H9 (cell line): ENCODE measurements around the gene CADM3. TPM values are rescaled to one million over a fixed set of nuclear protein-coding genes. Genes with fewer than 3 reads are reported as not detected.

Source experiments
- DNase-seq: peaks from one replicate; pipeline ENCODE4 v3.0.0-alpha.2; 2017
- H2AFZ ChIP-seq: one replicate; pipeline ENCODE4 v1.6.1; 2013; ENCODE audit warnings: mild to moderate bottlenecking, low read length, control low read depth, moderate library complexity
- H2AK5ac ChIP-seq: 2 replicates; pipeline ENCODE4 v1.6.1; 2013; ENCODE audit warnings: low read length, control low read depth, mixed read lengths; ENCODE audit not compliant: insufficient read length
- H2BK120ac ChIP-seq: one replicate; pipeline ENCODE4 v1.6.1; 2013; ENCODE audit warnings: low read depth, mild to moderate bottlenecking, low read length, control low read depth, inconsistent platforms; ENCODE audit not compliant: poor library complexity, severe bottlenecking
- H2BK12ac ChIP-seq: 2 replicates; pipeline ENCODE4 v1.6.1; 2013; ENCODE audit warnings: low read length, control low read depth, mixed read lengths, low read depth; ENCODE audit not compliant: insufficient read length
- H2BK15ac ChIP-seq: 2 replicates; pipeline ENCODE4 v1.6.1; 2013; ENCODE audit warnings: low read depth, low read length, control low read depth
- H2BK20ac ChIP-seq: one replicate; pipeline ENCODE4 v1.6.1; 2013; ENCODE audit warnings: low read depth, mild to moderate bottlenecking, low read length, control low read depth, inconsistent platforms; ENCODE audit not compliant: poor library complexity, severe bottlenecking
- H2BK5ac ChIP-seq: 2 replicates; pipeline ENCODE4 v1.6.1; 2013; ENCODE audit warnings: low read length, control low read depth, mixed read lengths; ENCODE audit not compliant: insufficient read length
- H3K14ac ChIP-seq: 2 replicates; pipeline ENCODE4 v1.6.1; 2013; ENCODE audit warnings: low read length, control low read depth; ENCODE audit not compliant: insufficient read depth
- H3K18ac ChIP-seq: 2 replicates; pipeline ENCODE4 v1.6.1; 2013; ENCODE audit warnings: low read depth, mild to moderate bottlenecking, mixed read lengths, low read length, control low read depth; ENCODE audit not compliant: insufficient read length
- H3K23ac ChIP-seq: 2 replicates; pipeline ENCODE4 v1.6.1; 2013; ENCODE audit warnings: low read length, control low read depth, mixed read lengths, low read depth; ENCODE audit not compliant: insufficient read length
- H3K23me2 ChIP-seq: 2 replicates; pipeline ENCODE4 v1.6.1; 2013; ENCODE audit warnings: low read depth, mild to moderate bottlenecking, mixed read lengths, low read length, control low read depth; ENCODE audit not compliant: insufficient read length, poor library complexity, severe bottlenecking
- H3K27ac ChIP-seq: 2 replicates; pipeline ENCODE4 v1.5.1; 2013; ENCODE audit warnings: low read length, control low read depth, mixed read lengths, low read depth; ENCODE audit not compliant: insufficient read length
- H3K27me3 ChIP-seq: 2 replicates; pipeline ENCODE4 v1.6.1; 2013; ENCODE audit warnings: low read length, control low read depth, inconsistent platforms; ENCODE audit not compliant: insufficient read depth
- H3K4ac ChIP-seq: 2 replicates; pipeline ENCODE4 v1.6.1; 2013; ENCODE audit warnings: low read depth, mild to moderate bottlenecking, control low read depth, inconsistent platforms, low read length, moderate library complexity
- H3K4me1 ChIP-seq: 2 replicates; pipeline ENCODE4 v1.6.1; 2013; ENCODE audit warnings: low read length, control low read depth, inconsistent platforms; ENCODE audit not compliant: insufficient read depth
- H3K4me2 ChIP-seq: 2 replicates; pipeline ENCODE4 v1.6.1; 2013; ENCODE audit warnings: low read length, control low read depth, mixed read lengths; ENCODE audit not compliant: insufficient read length, insufficient read depth
- H3K56ac ChIP-seq: 2 replicates; pipeline ENCODE4 v1.6.1; 2013; ENCODE audit warnings: low read depth, mild to moderate bottlenecking, mixed read lengths, low read length, control low read depth; ENCODE audit not compliant: insufficient read length
- H3K79me1 ChIP-seq: 2 replicates; pipeline ENCODE4 v1.6.1; 2013; ENCODE audit warnings: low read depth, mild to moderate bottlenecking, moderate library complexity, low read length, control low read depth, inconsistent platforms; ENCODE audit not compliant: insufficient read depth, poor library complexity, severe bottlenecking
- H3K79me2 ChIP-seq: 2 replicates; pipeline ENCODE4 v1.6.1; 2013; ENCODE audit warnings: low read length, control low read depth, inconsistent platforms; ENCODE audit not compliant: insufficient read depth
- H3K9ac ChIP-seq: 2 replicates; pipeline ENCODE4 v1.6.1; 2013; ENCODE audit warnings: low read length, control low read depth, mixed read lengths; ENCODE audit not compliant: insufficient read length; ENCODE audit errors: extremely low read depth
- H3K9me3 ChIP-seq: one replicate; pipeline ENCODE4 v1.6.1; 2013; ENCODE audit warnings: low read depth, low read length, inconsistent platforms; ENCODE audit not compliant: control insufficient read depth
- H3T11ph ChIP-seq: one replicate; pipeline ENCODE4 v1.6.1; 2013; ENCODE audit warnings: mild to moderate bottlenecking, low read length, control low read depth, inconsistent platforms
- H4K20me1 ChIP-seq: one replicate; pipeline ENCODE4 v1.6.1; 2013; ENCODE audit not compliant: control insufficient read depth, insufficient read length, insufficient read depth
- H4K5ac ChIP-seq: 2 replicates; pipeline ENCODE4 v1.6.1; 2013; ENCODE audit warnings: low read depth, mild to moderate bottlenecking, mixed read lengths, low read length, control low read depth; ENCODE audit not compliant: insufficient read length
- H4K8ac ChIP-seq: replicated peaks from 2 replicates; pipeline ENCODE4 v1.6.1; 2013; ENCODE audit warnings: low read length, control low read depth, mixed read lengths, low read depth; ENCODE audit not compliant: insufficient read length
- H4K91ac ChIP-seq: 2 replicates; pipeline ENCODE4 v1.6.1; 2013; ENCODE audit warnings: low read depth, mild to moderate bottlenecking, moderate library complexity, mixed read lengths, low read length, control low read depth; ENCODE audit not compliant: insufficient read length
- H3K27ac Mint-ChIP-seq, 3 experiments: 2 replicates in 2 of 3; 3 replicates in 1 of 3; pipeline ENCODE4 v1.8.0; 2020 to 2021; ENCODE audit warnings: mixed read lengths in 3 of 3, mild to moderate bottlenecking in 1 of 3, moderate library complexity in 1 of 3
- H3K27me3 Mint-ChIP-seq: 2 replicates; pipeline ENCODE4 v1.8.0; 2021; ENCODE audit warnings: low read depth, mild to moderate bottlenecking, moderate library complexity, mixed read lengths
- H3K36me3 Mint-ChIP-seq, 3 experiments: 2 replicates in 2 of 3; 3 replicates in 1 of 3; pipeline ENCODE4 v1.8.0; 2020 to 2021; ENCODE audit warnings: low read depth in 3 of 3, mixed read lengths in 3 of 3; ENCODE audit not compliant: insufficient read depth in 1 of 3
- H3K4me1 Mint-ChIP-seq, 2 experiments: 2 replicates each; pipeline ENCODE4 v1.8.0; 2020; ENCODE audit warnings: mixed read lengths in 2 of 2
- H3K4me3 Mint-ChIP-seq, 2 experiments: 2 replicates in 1 of 2; 3 replicates in 1 of 2; pipeline ENCODE4 v1.8.0; 2020 to 2021; ENCODE audit warnings: mild to moderate bottlenecking in 2 of 2, mixed read lengths in 2 of 2, moderate library complexity in 1 of 2
- H3K9me3 Mint-ChIP-seq, 2 experiments: 2 replicates in 1 of 2; 3 replicates in 1 of 2; pipeline ENCODE4 v1.8.0; 2020; ENCODE audit warnings: mild to moderate bottlenecking in 2 of 2, mixed read lengths in 2 of 2, moderate library complexity in 1 of 2
- WGBS: extraction: QIAGEN DNeasy Blood & Tissue Kit; methylation state at CpG from one replicate; pipeline ENCODE4 v1.1.7; 2013; ENCODE audit warnings: missing lambda C conversion rate, low lambda C conversion rate, mixed read lengths; ENCODE audit not compliant: insufficient read length; ENCODE audit errors: extremely low coverage; 5-methylcytosine and 5-hydroxymethylcytosine counted together
- total RNA-seq: library from RNA; stranded (reverse); gene quantifications from 2 replicates; pipeline ENCODE4 v1.2.1, GENCODE V29; 2021
- TF ChIP-seq, protein P1 (sequence below): fragments of 200-600 bp; sonication (generic); conservative IDR thresholded peaks from 3 replicates; pipeline ENCODE4 v1.8.0; 2021; ENCODE audit warnings: antibody characterized with exemption, mild to moderate bottlenecking

Gene CADM3
- total RNA-seq, 1 experiment from 2014 or later = 5.6 TPM

DNA sequence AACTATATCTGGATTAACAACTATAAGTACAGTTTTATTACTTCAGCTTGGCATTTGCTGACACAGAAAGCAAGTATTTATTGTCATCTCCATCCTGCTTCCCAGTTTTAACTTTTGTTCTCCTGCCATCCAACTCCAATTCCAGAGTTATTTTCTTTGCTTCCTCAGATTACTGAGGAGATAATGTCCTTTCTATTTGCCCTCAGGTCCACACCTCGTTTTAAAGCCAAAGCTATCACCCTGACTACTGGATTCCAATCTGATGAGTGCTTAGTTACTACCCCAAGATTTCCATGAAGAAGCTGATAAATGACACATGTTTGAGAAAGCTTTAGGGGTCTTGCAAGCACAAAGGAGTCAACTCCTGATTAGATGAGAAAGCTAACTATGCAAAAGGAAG lies 58.5 kb downstream of the CADM3 start:
- Histone ChIP-seq H2BK120ac (no peak overlapping the region), H3K4me1 (no peaks in the 10 kb centered on the region), H3K23me2 (no peaks in the 10 kb centered on the region), H3K18ac (no peak overlapping the region), H3K4ac (no peak overlapping the region), H4K5ac (no peak overlapping the region), H3K14ac (no peak overlapping the region), H3T11ph (no peak overlapping the region), H4K8ac (no peak overlapping the region), H2BK12ac (no peak overlapping the region), H3K79me1 (no peaks in the 10 kb centered on the region), H2AFZ (no peak overlapping the region), H3K9me3 (no peaks in the 10 kb centered on the region), H2BK15ac (no peak overlapping the region), H2AK5ac (no peak overlapping the region), H3K23ac (no peak overlapping the region), H3K27me3 (no peaks in the 10 kb centered on the region), H3K27ac (no peak overlapping the region), H3K4me2 (no peak overlapping the region), H2BK20ac (no peak overlapping the region), H3K9ac (no peak overlapping the region), H4K20me1 (no peaks in the 10 kb centered on the region), H3K79me2 (no peaks in the 10 kb centered on the region), H2BK5ac (no peak overlapping the region), H3K56ac (no peak overlapping the region), H4K91ac (no peak overlapping the region)
- TF ChIP-seq, protein P1, sequence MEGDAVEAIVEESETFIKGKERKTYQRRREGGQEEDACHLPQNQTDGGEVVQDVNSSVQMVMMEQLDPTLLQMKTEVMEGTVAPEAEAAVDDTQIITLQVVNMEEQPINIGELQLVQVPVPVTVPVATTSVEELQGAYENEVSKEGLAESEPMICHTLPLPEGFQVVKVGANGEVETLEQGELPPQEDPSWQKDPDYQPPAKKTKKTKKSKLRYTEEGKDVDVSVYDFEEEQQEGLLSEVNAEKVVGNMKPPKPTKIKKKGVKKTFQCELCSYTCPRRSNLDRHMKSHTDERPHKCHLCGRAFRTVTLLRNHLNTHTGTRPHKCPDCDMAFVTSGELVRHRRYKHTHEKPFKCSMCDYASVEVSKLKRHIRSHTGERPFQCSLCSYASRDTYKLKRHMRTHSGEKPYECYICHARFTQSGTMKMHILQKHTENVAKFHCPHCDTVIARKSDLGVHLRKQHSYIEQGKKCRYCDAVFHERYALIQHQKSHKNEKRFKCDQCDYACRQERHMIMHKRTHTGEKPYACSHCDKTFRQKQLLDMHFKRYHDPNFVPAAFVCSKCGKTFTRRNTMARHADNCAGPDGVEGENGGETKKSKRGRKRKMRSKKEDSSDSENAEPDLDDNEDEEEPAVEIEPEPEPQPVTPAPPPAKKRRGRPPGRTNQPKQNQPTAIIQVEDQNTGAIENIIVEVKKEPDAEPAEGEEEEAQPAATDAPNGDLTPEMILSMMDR = no peak
- Mint-ChIP-seq H3K9me3 (no peaks in the 10 kb centered on the region), H3K27me3 (peaks cover 5% of the 10 kb centered on the region; the same call in 1 of the 2 replicates), H3K4me1 (peaks cover 2 to 5% of the 10 kb centered on the region in 2 experiments; a peak in 1 of 4 replicates), H3K4me3 (no peak overlapping the region), H3K36me3 (no peaks in the 10 kb centered on the region), H3K27ac (no peak overlapping the region)
- WGBS = no CpG with 5 or more reads among the region's 1 CpG
- no peak for DNase-seq
